HepG2 (cell line): ENCODE data around the gene FBXL2. TPM values are rescaled to one million over a fixed set of nuclear protein-coding genes. Genes with fewer than 3 reads are reported as not detected.
A peak's percentile ranks its signal among the peaks of the same experiment; 100 is the strongest.

Experiments
- ATAC-seq: fragments of 200-7000 bp; cut with Tn5 transposase; 3 replicates; pipeline ENCODE4 v1.9.1; 2020; ENCODE audit warnings: mild to moderate bottlenecking, moderate library complexity
- BruUV-seq: library from RNA; stranded (reverse); fragments of 400-500 nt; replicated peaks from 2 replicates; lab custom pipeline; 2021; lab: Mats Ljungman, UMichigan
- CTCF ChIA-PET: fragments of 300-600 bp; formaldehyde crosslinking; extraction: SDS; loops from one replicate; lab custom pipeline; 2021; ENCODE audit warnings: low total read pairs, inconsistent platforms, low intra/inter-chr PET ratio; lab: Yijun Ruan, JAX
- POLR2A ChIA-PET: fragments of 350-600 bp; sonication (Branson Sonifier 250); formaldehyde crosslinking; loops from one replicate; lab custom pipeline; 2020; ENCODE audit warnings: antibody characterized with exemption, inconsistent platforms; lab: Yijun Ruan, JAX
- DNase-seq: peaks from one replicate; pipeline ENCODE4 v3.0.0-alpha.2; 2015; ENCODE audit warnings: low spot score
- FAIRE-seq: peaks from 3 replicates; lab custom pipeline; 2011; peaks lifted over from hg19 to GRCh38; lab: Jason Lieb, UNC
- H2AFZ ChIP-seq: one replicate; pipeline ENCODE4 v1.6.1; 2011; ENCODE audit warnings: low read length, inconsistent platforms
- H3K27ac ChIP-seq: fragments of 300-600 bp; 3 replicates; pipeline ENCODE4 v1.8.0; 2011; ENCODE audit warnings: mixed run types, mild to moderate bottlenecking, mixed read lengths, low read length, inconsistent platforms; ENCODE audit not compliant: insufficient read depth; ENCODE audit errors: extremely low read length
- H3K27me3 ChIP-seq, 2 experiments: fragments of 200-600 bp in 1 of 2; 2 replicates in 1 of 2; 3 replicates in 1 of 2; pipeline versions ENCODE4 v1.6.0 to v1.8.0; 2011; ENCODE audit warnings: low read length in 2 of 2, mild to moderate bottlenecking in 2 of 2, moderate library complexity in 2 of 2, inconsistent platforms in 1 of 2; ENCODE audit not compliant: insufficient read depth in 2 of 2, control insufficient read depth in 1 of 2
- H3K36me3 ChIP-seq, 2 experiments: fragments of 200-600 bp in 1 of 2; replicated peaks in 1 of 2; 2 replicates in 1 of 2; 3 replicates in 1 of 2; pipeline versions ENCODE4 v1.5.1 to v1.8.0; 2011; ENCODE audit warnings: low read length in 2 of 2, inconsistent platforms in 1 of 2; ENCODE audit not compliant: insufficient read depth in 2 of 2, control insufficient read depth in 1 of 2
- H3K4me1 ChIP-seq: 2 replicates; pipeline ENCODE4 v1.5.1; 2012; ENCODE audit warnings: low read length, inconsistent platforms; ENCODE audit not compliant: insufficient read depth
- H3K4me2 ChIP-seq: 2 replicates; pipeline ENCODE4 v1.6.0; 2011; ENCODE audit warnings: low read depth, low read length, inconsistent platforms
- H3K4me3 ChIP-seq, 3 experiments: fragments of 200-600 bp in 1 of 3; sonication (generic), shearing (Covaris generic) in 1 of 3; replicated peaks in 1 of 3; 2 replicates each; pipeline ENCODE4 v1.5.1; 2011 to 2016; ENCODE audit warnings: low read length in 3 of 3, inconsistent platforms in 2 of 3, low read depth in 2 of 3, mild to moderate bottlenecking in 2 of 3, control low read depth in 1 of 3, mixed read lengths in 1 of 3; ENCODE audit not compliant: insufficient read depth in 1 of 3
- H3K79me2 ChIP-seq: one replicate; pipeline ENCODE4 v1.6.1; 2011; ENCODE audit warnings: low read length, inconsistent platforms; ENCODE audit not compliant: insufficient read depth
- H3K9ac ChIP-seq: 2 replicates; pipeline ENCODE4 v1.6.0; 2011; ENCODE audit warnings: mild to moderate bottlenecking, low read depth, low read length, inconsistent platforms; ENCODE audit not compliant: insufficient read depth
- H3K9me3 ChIP-seq: 2 replicates; pipeline ENCODE4 v1.5.1; 2012; ENCODE audit warnings: mild to moderate bottlenecking, low read length
- H4K20me1 ChIP-seq: 2 replicates; pipeline ENCODE4 v1.6.0; 2011; ENCODE audit warnings: inconsistent platforms, mild to moderate bottlenecking, low read length, moderate library complexity; ENCODE audit not compliant: insufficient read depth
- ETV6 ChIP-seq: sonication (generic); formaldehyde crosslinking; conservative IDR thresholded peaks from 2 replicates; pipeline ENCODE4 v1.4.0; 2020; ENCODE audit warnings: missing genetic modification reagents
- MAFF ChIP-seq: IDR thresholded peaks from 2 replicates; pipeline ENCODE4 v1.6.1; 2011; ENCODE audit warnings: low read depth, low read length, improper control_type of control experiment
- RARG ChIP-seq: sonication (generic); formaldehyde crosslinking; IDR thresholded peaks from 2 replicates; pipeline ENCODE4 v1.4.0; 2020; ENCODE audit warnings: low read depth, mild to moderate bottlenecking, missing genetic modification reagents
- RXRA ChIP-seq: sonication (generic); formaldehyde crosslinking; IDR thresholded peaks from 2 replicates; pipeline ENCODE4 v1.5.1; 2020; ENCODE audit warnings: missing genetic modification reagents
- ZNF326 ChIP-seq: sonication (generic); formaldehyde crosslinking; IDR thresholded peaks from 2 replicates; pipeline ENCODE4 v1.4.0; 2020; ENCODE audit warnings: missing genetic modification reagents, borderline replicate concordance
- ZNF441 ChIP-seq: sonication (generic); formaldehyde crosslinking; IDR thresholded peaks from 2 replicates; pipeline ENCODE4 v1.7.0; 2021; ENCODE audit warnings: missing genetic modification reagents, borderline replicate concordance
- ZNF615 ChIP-seq: sonication (generic); formaldehyde crosslinking; IDR thresholded peaks from 2 replicates; pipeline ENCODE4 v1.5.0; 2020; ENCODE audit warnings: mild to moderate bottlenecking, missing genetic modification reagents, borderline replicate concordance
- WGBS: methylation state at CpG from one replicate; pipeline ENCODE4 v1.1.6; 2017; ENCODE audit warnings: low lambda C conversion rate; 5-methylcytosine and 5-hydroxymethylcytosine counted together
- in situ Hi-C: cut with HindIII; loops from 2 replicates; pipeline ENCODE4 v1.10.0; 2017; ENCODE audit warnings: low pct_unique_long_range_greater_than_20kb; ENCODE audit not compliant: extremely low pct_ligation_motif_present
- intact Hi-C: fragments of 100-400 bp; cut with micrococcal nuclease; formaldehyde crosslinking; loops from one replicate; pipeline ENCODE4 v1.10.0; 2022; ENCODE audit not compliant: unreplicated experiment
- polyA plus RNA-seq, 8 experiments: library from polyadenylated mRNA; depleted of rRNA in 3 of 8; stranded (reverse) in 7 of 8; unstranded in 1 of 8; fragments of >200 nt; fragmentation: Illumina TruSeq in 4 of 8; extraction: Trizol in 4 of 8; gene quantifications; 2 replicates each; pipeline versions ENCODE4 v1.2.1 to v1.2.3, GENCODE V29; 2011 to 2016; ENCODE audit warnings: low read depth in 4 of 8, missing spikeins in 1 of 8, mixed read lengths in 1 of 8; ENCODE audit not compliant: insufficient read depth in 1 of 8
- total RNA-seq, 5 experiments: library from RNA; depleted of rRNA; stranded (reverse); fragments of >200 nt; fragmentation: Illumina TruSeq; extraction: Trizol; gene quantifications; 2 replicates each; pipeline ENCODE4 v1.2.3, GENCODE V29; 2016; ENCODE audit warnings: low read depth in 1 of 5
- TF ChIP-seq, protein P1 (sequence below), 2 experiments: fragments of 450-650 bp in 1 of 2; sonication (generic) in 1 of 2; formaldehyde crosslinking in 1 of 2; IDR thresholded peaks; 2 replicates each; pipeline versions ENCODE4 v1.6.1 to v1.8.0; 2016 to 2022; ENCODE audit warnings: antibody characterized with exemption in 1 of 2, mild to moderate bottlenecking in 1 of 2, missing genetic modification reagents in 1 of 2

Gene FBXL2
- total and polyA plus RNA-seq, 2 of the 13 experiments (the other 11 are each of a cell fraction or from before 2014, with no cell fraction given), result 1.8 to 5.0 TPM

DNA sequence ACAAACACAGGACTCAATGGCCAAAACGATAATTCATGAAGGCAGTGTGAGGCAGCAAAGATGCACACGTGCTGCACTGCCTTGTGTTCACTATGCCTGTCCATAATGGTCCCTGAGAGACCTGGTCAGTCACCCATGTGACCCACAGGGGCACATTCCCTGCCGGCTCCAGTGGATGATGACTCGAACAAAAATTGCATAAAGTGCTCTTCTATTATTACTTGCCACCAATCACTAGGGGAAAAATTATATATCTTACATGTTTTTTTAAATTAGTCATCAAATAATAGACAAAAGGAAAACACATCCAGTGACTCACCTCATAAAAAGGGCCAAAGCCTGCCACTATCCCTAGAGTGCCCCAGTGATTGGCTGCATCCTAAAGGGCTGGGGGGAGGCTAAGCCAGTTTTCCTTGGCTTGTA, 115.5 kb downstream of the FBXL2 start:
- no peak overlapping the region for H3K27ac ChIP-seq
- H3K4me1 ChIP-seq, result no peaks in the 10 kb centered on the region
- DNase-seq (no peak), ATAC-seq (no peak), FAIRE-seq (no peak)
- BruUV-seq, result no TSS peak
- no peak overlapping the region for H2AFZ ChIP-seq
- H3K9me3 ChIP-seq, result no peaks in the 10 kb centered on the region
- H3K4me3 ChIP-seq, result no peak overlapping the region
- peaks cover 22 to 68% of the 10 kb centered on the region in 2 experiments for H3K36me3 ChIP-seq
- no peak overlapping the region for H3K9ac ChIP-seq
- intact Hi-C loops (no loop called here), in situ Hi-C loops (no loop called here)
- H3K4me2 ChIP-seq, result no peak overlapping the region
- 93% methylated on average over 4 of the region's 4 CpGs for WGBS
- no peaks in the 10 kb centered on the region for H3K79me2 ChIP-seq
- no peak for TF ChIP-seq ZNF615 (CRISPR knock-in tag)
- no peaks in the 10 kb centered on the region for H3K27me3 ChIP-seq
- CTCF ChIA-PET, result no interaction called here
- no peaks in the 10 kb centered on the region for H4K20me1 ChIP-seq
- POLR2A ChIA-PET, result no interaction called here

DNA sequence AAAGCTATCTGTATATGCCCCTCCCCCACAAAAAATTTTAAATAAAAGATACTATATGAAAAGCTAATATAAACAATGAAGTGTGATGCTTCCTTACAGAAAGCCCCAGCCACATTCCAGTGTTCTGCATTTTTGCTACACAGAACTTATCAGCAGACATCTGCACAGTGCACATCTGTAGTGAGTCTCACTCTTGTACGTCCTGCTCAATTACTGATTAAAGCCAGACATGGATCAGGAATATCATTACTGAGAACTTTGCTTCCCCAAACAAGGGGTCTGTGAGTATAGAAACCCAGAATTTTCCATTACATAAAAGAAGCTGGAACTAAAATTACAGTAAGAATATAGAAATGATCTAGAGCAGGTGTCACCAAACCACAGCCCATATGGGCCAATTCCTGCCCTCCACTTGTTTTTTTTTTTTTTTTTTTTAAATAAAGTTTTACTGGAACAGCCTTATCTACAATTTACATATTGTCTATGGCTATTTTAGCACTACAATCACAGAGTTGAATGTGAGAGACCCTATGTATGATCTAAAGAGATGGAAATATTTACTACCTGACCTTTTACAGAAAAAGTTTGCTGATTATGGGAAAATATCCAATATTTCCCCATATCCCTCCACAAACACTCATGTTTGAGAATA, 117.3 kb downstream of the FBXL2 start:
- Histone ChIP-seq H4K20me1 (no peaks in the 10 kb centered on the region), H3K4me3 (no peak overlapping the region), H3K4me2 (no peak overlapping the region), H2AFZ (no peak overlapping the region), H3K79me2 (no peaks in the 10 kb centered on the region), H3K27ac (no peak overlapping the region), H3K4me1 (no peaks in the 10 kb centered on the region), H3K9me3 (no peaks in the 10 kb centered on the region), H3K27me3 (no peaks in the 10 kb centered on the region), H3K9ac (no peak overlapping the region), H3K36me3 (peaks cover 27 to 71% of the 10 kb centered on the region in 2 experiments)
- FAIRE-seq (no peak), ATAC-seq (no peak), DNase-seq (no peak)
- ChIA-PET POLR2A (no interaction called here), CTCF (no interaction called here)
- WGBS, result 100% methylated on average over 1 of the region's 1 CpG
- intact Hi-C loops, result no loop called here
- in situ Hi-C loops, result no loop called here
- BruUV-seq, result no TSS peak
- no peak for TF ChIP-seq ZNF326 (CRISPR knock-in tag)
- TF ChIP-seq RXRA (CRISPR knock-in tag), result no peak
- TF ChIP-seq, protein P1, sequence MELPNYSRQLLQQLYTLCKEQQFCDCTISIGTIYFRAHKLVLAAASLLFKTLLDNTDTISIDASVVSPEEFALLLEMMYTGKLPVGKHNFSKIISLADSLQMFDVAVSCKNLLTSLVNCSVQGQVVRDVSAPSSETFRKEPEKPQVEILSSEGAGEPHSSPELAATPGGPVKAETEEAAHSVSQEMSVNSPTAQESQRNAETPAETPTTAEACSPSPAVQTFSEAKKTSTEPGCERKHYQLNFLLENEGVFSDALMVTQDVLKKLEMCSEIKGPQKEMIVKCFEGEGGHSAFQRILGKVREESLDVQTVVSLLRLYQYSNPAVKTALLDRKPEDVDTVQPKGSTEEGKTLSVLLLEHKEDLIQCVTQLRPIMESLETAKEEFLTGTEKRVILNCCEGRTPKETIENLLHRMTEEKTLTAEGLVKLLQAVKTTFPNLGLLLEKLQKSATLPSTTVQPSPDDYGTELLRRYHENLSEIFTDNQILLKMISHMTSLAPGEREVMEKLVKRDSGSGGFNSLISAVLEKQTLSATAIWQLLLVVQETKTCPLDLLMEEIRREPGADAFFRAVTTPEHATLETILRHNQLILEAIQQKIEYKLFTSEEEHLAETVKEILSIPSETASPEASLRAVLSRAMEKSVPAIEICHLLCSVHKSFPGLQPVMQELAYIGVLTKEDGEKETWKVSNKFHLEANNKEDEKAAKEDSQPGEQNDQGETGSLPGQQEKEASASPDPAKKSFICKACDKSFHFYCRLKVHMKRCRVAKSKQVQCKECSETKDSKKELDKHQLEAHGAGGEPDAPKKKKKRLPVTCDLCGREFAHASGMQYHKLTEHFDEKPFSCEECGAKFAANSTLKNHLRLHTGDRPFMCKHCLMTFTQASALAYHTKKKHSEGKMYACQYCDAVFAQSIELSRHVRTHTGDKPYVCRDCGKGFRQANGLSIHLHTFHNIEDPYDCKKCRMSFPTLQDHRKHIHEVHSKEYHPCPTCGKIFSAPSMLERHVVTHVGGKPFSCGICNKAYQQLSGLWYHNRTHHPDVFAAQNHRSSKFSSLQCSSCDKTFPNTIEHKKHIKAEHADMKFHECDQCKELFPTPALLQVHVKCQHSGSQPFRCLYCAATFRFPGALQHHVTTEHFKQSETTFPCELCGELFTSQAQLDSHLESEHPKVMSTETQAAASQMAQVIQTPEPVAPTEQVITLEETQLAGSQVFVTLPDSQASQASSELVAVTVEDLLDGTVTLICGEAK (IDR thresholded peaks at IDR 0.05), result peak; percentile 70
- TF ChIP-seq, protein P1 (CRISPR knock-in tag; IDR thresholded peaks at IDR 0.05), result no peak
- no peak for TF ChIP-seq ZNF615 (CRISPR knock-in tag)
- no peak for TF ChIP-seq ZNF441 (CRISPR knock-in tag)
- 0 out of 2 replicates have a peak, but pooled peaks have one; percentile 10 for TF ChIP-seq MAFF
- TF ChIP-seq ETV6 (CRISPR knock-in tag), result no peak
- TF ChIP-seq RARG (CRISPR knock-in tag), result no peak
